NCI-H2227 (cell line): ENCODE measurements around the gene KIRREL2.

Experiments used
- DNase-seq: peaks from one replicate; lab custom pipeline; 2025; ENCODE audit not compliant: unreplicated experiment; lab: John Stamatoyannopoulos, UW

The KIRREL2 gene

GRCh38 chr19:35844482-35845214 is 12.1 kb upstream of the KIRREL2 start:
- DNase-seq, result no peak

DNA sequence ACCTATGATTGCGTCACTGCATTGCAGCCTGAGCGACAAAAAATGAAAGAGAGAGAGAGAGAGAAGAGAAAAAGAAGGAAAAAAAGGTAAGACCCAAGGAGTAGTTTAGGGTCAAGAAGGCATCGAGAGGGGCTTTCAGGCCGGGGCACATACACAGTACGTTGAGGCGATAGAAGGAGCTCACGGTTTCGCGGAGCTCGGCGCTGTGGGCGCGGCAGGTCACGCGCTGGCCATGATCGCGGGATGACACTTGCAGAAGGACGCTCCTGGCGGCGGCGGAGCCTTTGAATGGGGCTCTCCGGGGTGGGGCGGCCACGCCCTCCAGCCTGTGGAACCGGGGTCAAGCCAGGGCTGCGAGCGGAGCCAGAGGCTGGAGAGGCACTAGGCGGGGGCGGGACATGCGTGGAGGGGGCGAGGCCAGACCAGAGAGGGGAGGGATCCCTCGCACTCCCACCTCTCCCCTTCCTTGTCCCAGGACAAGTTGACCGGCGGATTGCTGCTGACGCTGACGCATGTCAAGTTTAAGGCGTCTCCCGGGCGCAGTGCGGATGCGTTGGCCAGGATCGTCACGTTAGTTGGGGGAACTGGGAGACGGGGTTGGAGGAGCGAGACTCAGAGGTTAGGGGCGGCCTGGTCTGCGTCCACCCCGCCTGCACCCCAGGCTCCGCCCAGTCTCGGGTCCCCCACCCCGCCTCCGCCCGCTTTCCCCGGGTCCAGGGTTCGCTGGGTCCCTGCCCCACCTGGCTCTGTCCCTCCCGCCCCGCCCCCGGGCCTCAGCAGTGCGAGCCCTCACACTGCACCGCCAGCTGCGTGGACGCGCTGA is 11.3 kb upstream of the KIRREL2 start:
- DNase-seq, result peak; percentile 87

DNA sequence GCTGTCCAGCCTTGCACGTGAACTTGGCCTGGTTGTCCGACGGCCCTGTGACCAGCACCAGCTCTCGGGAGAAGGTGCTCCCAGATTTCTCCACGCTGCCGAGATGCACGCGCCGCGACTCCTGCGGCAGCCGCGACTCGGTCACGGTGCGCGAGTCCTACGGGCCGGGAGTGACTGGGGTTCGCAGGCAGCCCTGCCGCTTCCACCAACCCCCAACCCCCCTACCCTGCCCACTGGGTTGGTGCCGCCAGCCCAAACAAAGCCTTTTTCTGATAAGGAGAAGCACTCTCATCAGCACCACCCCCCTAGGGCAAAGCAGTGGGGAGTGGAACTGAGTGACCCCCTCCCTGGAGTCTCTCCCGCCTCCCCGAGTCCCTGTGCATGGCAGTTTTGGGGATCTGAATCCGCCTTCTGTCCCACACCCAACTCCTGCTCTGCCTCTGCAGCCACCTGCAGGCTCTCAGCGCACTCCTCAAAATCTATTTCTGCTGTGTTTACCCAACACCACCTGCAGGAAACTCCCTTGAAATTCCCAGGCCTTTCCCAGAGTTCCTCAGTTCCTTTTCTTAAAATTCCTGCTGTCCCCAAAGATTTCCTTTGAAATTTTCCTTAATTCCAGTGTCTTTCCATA is 10.6 kb upstream of the KIRREL2 start:
- peak; percentile 75 for DNase-seq

DNA sequence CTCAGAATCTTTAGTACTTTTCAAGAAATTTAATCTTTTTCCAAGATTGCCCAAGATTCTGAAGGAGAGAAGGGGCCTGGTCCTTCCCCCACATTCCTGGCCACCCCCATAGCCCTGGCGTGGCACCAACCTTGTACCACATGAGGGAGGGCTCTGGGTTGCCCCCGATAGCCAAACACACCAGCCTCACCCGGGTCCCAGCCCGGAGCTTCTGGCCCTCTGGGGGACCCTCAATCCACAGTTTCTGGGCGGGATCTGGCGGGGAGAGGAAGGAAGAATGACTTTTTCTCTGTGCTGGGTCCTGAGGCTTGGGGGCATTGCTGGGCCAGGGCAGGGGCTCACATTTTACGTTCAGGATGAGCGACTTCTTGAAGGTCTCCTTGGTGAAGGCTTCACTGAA is 8.8 kb upstream of the KIRREL2 start:
- DNase-seq, result no peak

GRCh38 chr19:35848486-35848885 is 8.2 kb upstream of the KIRREL2 start:
- no peak for DNase-seq

- no peak for DNase-seq
These were observed 7.7 kb upstream of the KIRREL2 start for GRCh38 chr19:35848919-35849505.

DNA sequence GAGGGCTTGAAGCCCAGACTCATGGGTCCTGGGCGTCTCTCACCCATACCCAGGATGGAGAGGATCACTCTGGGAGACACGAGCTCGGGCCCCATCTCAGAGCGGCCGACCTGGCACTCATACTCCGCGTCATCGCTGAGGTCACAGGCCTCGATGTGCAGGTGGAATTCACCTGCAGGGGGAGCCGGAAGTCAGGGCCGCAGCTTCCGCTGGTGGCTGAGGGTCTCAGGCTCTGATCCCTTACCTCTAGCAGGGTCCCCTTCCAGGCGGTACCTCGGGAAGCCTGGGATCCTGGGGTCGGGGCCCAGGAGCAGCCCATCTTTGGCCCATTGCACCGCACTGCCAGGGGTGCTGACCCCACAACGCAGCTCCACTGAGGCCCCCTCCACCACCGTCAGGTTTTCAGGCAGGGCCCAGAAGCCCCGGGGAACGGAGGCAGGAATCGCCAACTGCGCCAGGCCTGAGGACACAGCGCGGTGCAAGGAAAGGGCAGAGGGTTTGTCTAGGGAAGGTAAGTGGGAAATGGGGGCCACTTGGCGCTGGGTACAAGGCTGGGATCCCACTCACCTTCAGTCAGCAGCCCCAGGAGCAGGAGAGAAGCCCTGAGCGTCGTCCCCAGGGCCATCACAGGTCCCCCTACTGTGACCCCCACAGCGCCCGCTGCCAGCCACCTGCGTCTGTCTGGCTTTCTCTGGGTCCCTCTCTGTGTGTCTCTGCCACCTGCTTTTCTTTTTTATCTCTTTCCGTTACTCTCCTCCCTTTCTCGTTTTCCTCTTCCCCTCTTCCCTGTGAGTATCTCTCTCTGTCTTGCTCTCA is 5.3 kb upstream of the KIRREL2 start:
- no peak for DNase-seq

DNA sequence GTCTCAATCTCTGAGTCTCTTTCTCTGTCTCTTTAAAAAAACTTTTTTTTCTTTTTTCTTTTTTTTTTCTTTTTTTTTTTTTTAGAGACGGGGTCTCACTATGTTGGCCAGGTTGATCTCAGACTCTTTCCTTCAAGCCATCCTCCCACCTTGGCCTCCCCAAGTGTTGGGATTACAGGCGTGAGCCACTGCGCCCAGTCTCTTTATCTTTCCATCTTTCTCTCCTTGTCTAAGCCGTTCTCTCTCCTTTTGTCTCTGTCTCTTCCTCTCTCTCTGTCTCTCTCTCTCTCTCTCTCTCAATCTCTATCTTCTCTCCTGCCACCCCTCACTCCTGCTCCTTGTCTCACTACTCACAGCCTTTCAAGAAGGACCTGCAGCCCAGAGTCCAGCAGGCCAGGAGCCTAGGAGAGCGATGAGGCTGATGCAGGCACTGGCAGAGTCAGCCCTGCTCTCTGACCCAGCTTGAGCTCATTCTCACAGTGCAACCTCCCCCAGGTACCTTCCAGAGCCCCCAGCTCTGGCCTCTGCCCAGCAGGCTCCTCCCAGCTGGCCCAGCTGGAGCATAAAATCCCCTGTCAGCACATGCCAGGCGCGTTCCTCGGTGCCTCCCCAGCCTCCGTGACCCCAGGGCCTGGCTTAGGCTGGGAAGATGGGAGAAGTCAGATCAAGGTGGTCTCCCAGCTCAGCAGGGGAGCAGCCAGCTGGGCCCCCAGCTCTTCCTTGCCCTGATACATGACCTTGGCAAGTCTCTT is 4.5 kb upstream of the KIRREL2 start, which contains the start of gene NPHS1:
Gene NPHS1, minus strand, starts transcription at position 476 of the 752 bp plus-strand sequence. CDS start 667 bp downstream, outside the sequence.
- peak; percentile 61 for DNase-seq

DNA sequence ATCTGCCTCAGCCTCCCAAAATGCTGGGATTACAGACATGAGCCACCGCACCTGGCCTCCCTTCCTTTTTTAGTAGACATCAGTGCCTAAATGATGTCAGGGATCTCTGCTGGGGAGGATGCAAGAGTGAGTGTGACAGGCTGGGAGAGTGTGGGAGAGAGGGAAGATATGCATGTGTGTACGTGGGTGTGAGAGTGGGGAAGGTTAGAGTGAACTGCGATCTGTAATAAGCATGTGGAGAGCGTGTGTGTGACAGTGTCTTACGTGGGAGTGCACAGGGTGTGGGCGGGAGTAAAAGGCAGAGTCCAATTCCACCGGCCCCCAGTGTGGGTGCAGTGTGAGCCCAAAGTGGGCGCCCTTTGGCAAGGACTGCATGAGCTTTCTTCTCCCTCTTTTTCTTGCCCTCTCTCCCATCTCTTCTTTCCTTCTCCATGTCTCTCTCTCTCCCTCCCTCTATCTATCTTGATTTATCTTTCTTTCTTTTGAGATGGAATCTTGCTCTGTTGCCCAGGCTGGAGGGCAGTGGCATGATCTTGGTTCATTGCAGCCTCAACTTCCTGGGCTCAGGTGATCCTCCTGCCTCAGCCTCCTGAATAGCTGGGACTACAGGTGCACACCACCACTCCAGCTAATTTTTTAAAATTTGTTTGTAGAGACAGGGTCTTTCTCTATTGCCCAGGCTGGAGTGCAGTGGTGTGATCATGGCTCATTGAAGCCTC is 3.5 kb upstream of the KIRREL2 start:
- DNase-seq, result no peak

DNA sequence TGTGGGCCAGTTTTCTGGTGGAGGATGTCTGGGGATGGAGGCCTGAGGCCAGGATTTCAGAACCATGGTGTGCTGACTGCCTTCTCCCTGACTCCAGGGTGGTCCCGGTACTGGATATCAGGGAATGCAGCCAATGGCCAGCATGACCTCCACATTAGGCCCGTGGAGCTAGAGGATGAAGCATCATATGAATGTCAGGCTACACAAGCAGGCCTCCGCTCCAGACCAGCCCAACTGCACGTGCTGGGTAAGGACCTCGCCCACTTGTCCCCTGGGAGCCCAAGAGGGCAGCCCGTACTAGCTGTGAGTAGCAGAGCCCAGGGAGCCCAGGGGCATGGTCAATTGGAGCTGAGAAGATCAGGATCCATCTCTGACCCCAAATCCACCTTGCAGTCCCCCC is 1.6 kb downstream of the KIRREL2 start:
- DNase-seq, result no peak

DNA sequence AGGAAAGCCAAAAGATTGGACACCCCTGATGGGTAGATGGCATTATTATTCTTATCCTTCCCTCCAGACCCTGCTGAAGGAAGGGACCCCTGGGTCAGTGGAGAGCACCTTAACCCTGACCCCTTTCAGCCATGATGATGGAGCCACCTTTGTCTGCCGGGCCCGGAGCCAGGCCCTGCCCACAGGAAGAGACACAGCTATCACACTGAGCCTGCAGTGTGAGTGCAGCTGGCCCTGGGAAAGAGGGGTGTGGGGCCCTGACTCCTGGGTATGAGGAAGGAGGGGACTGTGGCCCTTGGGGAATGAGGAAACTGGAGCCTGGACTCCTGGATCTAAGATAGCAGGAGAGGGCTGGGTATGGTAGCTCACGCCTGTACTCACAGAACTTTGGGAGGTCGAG is 2.7 kb downstream of the KIRREL2 start:
- no peak for DNase-seq

DNA sequence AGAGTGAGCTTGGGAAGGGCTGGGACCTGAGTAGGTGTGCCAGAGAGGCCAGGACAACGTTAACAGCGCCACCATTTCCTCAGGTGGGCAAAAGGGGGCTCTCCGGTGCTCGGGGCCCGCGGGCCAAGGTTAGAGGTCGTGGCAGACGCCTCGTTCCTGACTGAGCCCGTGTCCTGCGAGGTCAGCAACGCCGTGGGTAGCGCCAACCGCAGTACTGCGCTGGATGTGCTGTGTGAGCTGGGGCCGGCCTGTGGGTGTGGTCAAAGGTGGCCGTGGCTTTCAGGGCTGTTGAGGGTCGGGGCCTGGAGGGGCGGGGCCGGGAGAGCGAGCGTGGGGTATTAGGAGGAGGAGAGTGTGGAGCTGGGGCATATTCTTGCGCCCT is 3.7 kb downstream of the KIRREL2 start:
- no peak for DNase-seq

DNA sequence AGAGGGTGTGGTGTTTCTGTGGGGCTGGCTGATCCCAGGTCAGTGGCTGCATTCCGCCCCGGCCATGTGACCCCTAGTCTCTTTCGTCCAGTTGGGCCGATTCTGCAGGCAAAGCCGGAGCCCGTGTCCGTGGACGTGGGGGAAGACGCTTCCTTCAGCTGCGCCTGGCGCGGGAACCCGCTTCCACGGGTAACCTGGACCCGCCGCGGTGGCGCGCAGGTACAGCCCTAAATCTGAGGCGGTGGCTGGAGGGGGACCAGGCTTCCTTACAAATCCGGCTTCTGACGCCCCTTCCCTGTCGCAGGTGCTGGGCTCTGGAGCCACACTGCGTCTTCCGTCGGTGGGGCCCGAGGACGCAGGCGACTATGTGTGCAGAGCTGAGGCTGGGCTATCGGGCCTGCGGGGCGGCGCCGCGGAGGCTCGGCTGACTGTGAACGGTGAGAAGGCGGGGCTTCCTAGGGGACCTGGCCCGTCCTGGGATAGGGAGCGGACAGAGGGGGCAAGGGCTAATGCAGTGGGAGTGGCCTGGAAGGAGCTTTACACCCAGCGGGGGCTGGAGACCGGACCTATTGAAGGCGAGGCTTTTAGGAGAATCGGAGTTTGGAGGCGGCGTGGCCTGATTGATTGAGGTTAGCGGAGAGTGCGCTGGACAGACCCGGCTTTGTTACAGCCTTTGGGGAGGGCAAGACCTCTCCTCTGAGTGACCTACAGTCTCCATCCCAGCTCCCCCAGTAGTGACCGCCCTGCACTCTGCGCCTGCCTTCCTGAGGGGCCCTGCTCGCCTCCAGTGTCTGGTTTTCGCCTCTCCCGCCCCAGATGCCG is 4.3 kb downstream of the KIRREL2 start:
- DNase-seq, result no peak

- no peak for DNase-seq
These were observed 5.0 kb downstream of the KIRREL2 start for GRCh38 chr19:35861640-35862160.

GRCh38 chr19:35862528-35862927 is 5.8 kb downstream of the KIRREL2 start:
- no peak for DNase-seq

GRCh38 chr19:35863018-35863417 is 6.3 kb downstream of the KIRREL2 start:
- DNase-seq, result no peak

- DNase-seq, result peak; percentile 99
These were observed 11.6 kb downstream of the KIRREL2 start, which contains the start of gene APLP1 for GRCh38 chr19:35868172-35868822. Gene APLP1 (plus strand): TSS chr19:35868574. CDS start chr19:35868637, 63 bp downstream.
